K562 (cell line): ENCODE data around the gene IGFBP7. TPM values are rescaled to one million over a fixed set of nuclear protein-coding genes. Genes with fewer than 3 reads are reported as not detected.

ENCODE experiments used
- DMBX1 ChIP-seq: fragments of 250-450 bp; sonication (Bioruptor Pico); IDR thresholded peaks from 2 replicates; pipeline ENCODE4 v1.8.0; 2022; ENCODE audit warnings: inconsistent platforms, mild to moderate bottlenecking, moderate library complexity, borderline replicate concordance
- ILF3 ChIP-seq: fragments of 450-650 bp; IDR thresholded peaks from 2 replicates; pipeline ENCODE4 v1.6.1; 2018; ENCODE audit warnings: antibody characterized with exemption, mild to moderate bottlenecking, moderate library complexity, borderline replicate concordance
- MXI1 ChIP-seq: IDR thresholded peaks from 2 replicates; pipeline ENCODE4 v1.6.1; 2011; ENCODE audit warnings: low read depth, mild to moderate bottlenecking, improper control_type of control experiment, low read length
- ZBTB1 ChIP-seq: sonication (generic); formaldehyde crosslinking; IDR thresholded peaks from 2 replicates; pipeline ENCODE4 v1.8.1; 2023; ENCODE audit warnings: missing genetic modification reagents, low read depth, mild to moderate bottlenecking, borderline replicate concordance
- ZNF12 ChIP-seq: sonication (generic); formaldehyde crosslinking; IDR thresholded peaks from 2 replicates; pipeline ENCODE4 v1.4.0; 2020; ENCODE audit warnings: mild to moderate bottlenecking, missing genetic modification reagents
- ZNF699 ChIP-seq: fragments of 250-450 bp; sonication (Bioruptor Pico); IDR thresholded peaks from 2 replicates; pipeline ENCODE4 v1.8.0; 2021; ENCODE audit warnings: mild to moderate bottlenecking, moderate library complexity; ENCODE audit not compliant: insufficient replicate concordance
- polyA plus RNA-seq, 8 experiments: library from polyadenylated mRNA; depleted of rRNA in 4 of 8; stranded (reverse) in 5 of 8; unstranded in 3 of 8; fragments of >200 nt; fragmentation: Nextera tagmentation in 2 of 8; fragmentation: Illumina TruSeq in 1 of 8; extraction: Ambion mirVana in 2 of 8; extraction: Trizol in 1 of 8; gene quantifications; 2 replicates each; pipeline versions ENCODE4 v1.2.1 to v1.2.3, GENCODE V29; 2011 to 2014; ENCODE audit warnings: inconsistent platforms in 1 of 8, missing spikeins in 1 of 8
- total RNA-seq, 7 experiments: library from RNA; depleted of rRNA in 6 of 7; stranded (reverse); fragments of >200 nt in 6 of 7; fragmentation: Illumina TruSeq in 2 of 7; extraction: Trizol in 2 of 7; gene quantifications; 2 replicates each; pipeline versions ENCODE4 v1.2.1 to v1.2.3, GENCODE V29; 2011 to 2021; ENCODE audit warnings: low replicate concordance in 1 of 7
- TF ChIP-seq, protein P1 (sequence below): fragments of 450-650 bp; IDR thresholded peaks from 2 replicates; pipeline ENCODE4 v1.6.1; 2016; ENCODE audit warnings: mild to moderate bottlenecking, moderate library complexity

Gene IGFBP7
- total and polyA plus RNA-seq, 9 of the 15 experiments (the other 6 are each of a cell fraction or from before 2014, with no cell fraction given), result 0.27 to 0.49 (median 0.29) TPM; not detected in 6

GRCh38 chr4:57070461-57070860 lies 39.7 kb downstream of the IGFBP7 start (continued):
- TF ChIP-seq, protein P1, sequence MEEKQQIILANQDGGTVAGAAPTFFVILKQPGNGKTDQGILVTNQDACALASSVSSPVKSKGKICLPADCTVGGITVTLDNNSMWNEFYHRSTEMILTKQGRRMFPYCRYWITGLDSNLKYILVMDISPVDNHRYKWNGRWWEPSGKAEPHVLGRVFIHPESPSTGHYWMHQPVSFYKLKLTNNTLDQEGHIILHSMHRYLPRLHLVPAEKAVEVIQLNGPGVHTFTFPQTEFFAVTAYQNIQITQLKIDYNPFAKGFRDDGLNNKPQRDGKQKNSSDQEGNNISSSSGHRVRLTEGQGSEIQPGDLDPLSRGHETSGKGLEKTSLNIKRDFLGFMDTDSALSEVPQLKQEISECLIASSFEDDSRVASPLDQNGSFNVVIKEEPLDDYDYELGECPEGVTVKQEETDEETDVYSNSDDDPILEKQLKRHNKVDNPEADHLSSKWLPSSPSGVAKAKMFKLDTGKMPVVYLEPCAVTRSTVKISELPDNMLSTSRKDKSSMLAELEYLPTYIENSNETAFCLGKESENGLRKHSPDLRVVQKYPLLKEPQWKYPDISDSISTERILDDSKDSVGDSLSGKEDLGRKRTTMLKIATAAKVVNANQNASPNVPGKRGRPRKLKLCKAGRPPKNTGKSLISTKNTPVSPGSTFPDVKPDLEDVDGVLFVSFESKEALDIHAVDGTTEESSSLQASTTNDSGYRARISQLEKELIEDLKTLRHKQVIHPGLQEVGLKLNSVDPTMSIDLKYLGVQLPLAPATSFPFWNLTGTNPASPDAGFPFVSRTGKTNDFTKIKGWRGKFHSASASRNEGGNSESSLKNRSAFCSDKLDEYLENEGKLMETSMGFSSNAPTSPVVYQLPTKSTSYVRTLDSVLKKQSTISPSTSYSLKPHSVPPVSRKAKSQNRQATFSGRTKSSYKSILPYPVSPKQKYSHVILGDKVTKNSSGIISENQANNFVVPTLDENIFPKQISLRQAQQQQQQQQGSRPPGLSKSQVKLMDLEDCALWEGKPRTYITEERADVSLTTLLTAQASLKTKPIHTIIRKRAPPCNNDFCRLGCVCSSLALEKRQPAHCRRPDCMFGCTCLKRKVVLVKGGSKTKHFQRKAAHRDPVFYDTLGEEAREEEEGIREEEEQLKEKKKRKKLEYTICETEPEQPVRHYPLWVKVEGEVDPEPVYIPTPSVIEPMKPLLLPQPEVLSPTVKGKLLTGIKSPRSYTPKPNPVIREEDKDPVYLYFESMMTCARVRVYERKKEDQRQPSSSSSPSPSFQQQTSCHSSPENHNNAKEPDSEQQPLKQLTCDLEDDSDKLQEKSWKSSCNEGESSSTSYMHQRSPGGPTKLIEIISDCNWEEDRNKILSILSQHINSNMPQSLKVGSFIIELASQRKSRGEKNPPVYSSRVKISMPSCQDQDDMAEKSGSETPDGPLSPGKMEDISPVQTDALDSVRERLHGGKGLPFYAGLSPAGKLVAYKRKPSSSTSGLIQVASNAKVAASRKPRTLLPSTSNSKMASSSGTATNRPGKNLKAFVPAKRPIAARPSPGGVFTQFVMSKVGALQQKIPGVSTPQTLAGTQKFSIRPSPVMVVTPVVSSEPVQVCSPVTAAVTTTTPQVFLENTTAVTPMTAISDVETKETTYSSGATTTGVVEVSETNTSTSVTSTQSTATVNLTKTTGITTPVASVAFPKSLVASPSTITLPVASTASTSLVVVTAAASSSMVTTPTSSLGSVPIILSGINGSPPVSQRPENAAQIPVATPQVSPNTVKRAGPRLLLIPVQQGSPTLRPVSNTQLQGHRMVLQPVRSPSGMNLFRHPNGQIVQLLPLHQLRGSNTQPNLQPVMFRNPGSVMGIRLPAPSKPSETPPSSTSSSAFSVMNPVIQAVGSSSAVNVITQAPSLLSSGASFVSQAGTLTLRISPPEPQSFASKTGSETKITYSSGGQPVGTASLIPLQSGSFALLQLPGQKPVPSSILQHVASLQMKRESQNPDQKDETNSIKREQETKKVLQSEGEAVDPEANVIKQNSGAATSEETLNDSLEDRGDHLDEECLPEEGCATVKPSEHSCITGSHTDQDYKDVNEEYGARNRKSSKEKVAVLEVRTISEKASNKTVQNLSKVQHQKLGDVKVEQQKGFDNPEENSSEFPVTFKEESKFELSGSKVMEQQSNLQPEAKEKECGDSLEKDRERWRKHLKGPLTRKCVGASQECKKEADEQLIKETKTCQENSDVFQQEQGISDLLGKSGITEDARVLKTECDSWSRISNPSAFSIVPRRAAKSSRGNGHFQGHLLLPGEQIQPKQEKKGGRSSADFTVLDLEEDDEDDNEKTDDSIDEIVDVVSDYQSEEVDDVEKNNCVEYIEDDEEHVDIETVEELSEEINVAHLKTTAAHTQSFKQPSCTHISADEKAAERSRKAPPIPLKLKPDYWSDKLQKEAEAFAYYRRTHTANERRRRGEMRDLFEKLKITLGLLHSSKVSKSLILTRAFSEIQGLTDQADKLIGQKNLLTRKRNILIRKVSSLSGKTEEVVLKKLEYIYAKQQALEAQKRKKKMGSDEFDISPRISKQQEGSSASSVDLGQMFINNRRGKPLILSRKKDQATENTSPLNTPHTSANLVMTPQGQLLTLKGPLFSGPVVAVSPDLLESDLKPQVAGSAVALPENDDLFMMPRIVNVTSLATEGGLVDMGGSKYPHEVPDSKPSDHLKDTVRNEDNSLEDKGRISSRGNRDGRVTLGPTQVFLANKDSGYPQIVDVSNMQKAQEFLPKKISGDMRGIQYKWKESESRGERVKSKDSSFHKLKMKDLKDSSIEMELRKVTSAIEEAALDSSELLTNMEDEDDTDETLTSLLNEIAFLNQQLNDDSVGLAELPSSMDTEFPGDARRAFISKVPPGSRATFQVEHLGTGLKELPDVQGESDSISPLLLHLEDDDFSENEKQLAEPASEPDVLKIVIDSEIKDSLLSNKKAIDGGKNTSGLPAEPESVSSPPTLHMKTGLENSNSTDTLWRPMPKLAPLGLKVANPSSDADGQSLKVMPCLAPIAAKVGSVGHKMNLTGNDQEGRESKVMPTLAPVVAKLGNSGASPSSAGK, result no peak
- no peak for TF ChIP-seq ZNF699 (CRISPR knock-in tag)
- TF ChIP-seq MXI1, result no peak
- TF ChIP-seq ZBTB1, result no peak
- TF ChIP-seq ZNF12 (CRISPR knock-in tag), result no peak
- TF ChIP-seq ILF3, result no peak
- no peak for TF ChIP-seq DMBX1 (CRISPR knock-in tag)
